ENCODE data around the gene NCSTN.

GRCh38 chr1:160315359-160315758 is 27.8 kb upstream of the NCSTN start:
- TF ChIP-seq CTCF (IDR thresholded peaks at IDR 0.05), result no peak
- no peak for TF ChIP-seq POLR2A (IDR thresholded peaks at IDR 0.05)

Data from upper lobe of left lung (tissue), 4 donors.